SIG-M5 treated with dmso at 0.1 percent for 504 hours (cell line): ENCODE measurements around the gene CARMIL1.

Source experiments
- DNase-seq: peaks from one replicate; lab custom pipeline; 2025; ENCODE audit not compliant: unreplicated experiment; lab: John Stamatoyannopoulos, UW

The CARMIL1 gene

GRCh38 chr6:25332655-25333071 lies 53.5 kb downstream of the CARMIL1 start:
- DNase-seq, result no peak

- no peak for DNase-seq
Measured at GRCh38 chr6:25333471-25333870, 54.3 kb downstream of the CARMIL1 start.

GRCh38 chr6:25334793-25335192 lies 55.6 kb downstream of the CARMIL1 start:
- no peak for DNase-seq

- DNase-seq, result no peak
Measured at GRCh38 chr6:25336996-25337395, 57.8 kb downstream of the CARMIL1 start.

- DNase-seq, result no peak
Measured at GRCh38 chr6:25337431-25337830, 58.3 kb downstream of the CARMIL1 start.

- DNase-seq, result no peak
Measured at GRCh38 chr6:25340431-25341202, 61.4 kb downstream of the CARMIL1 start.

GRCh38 chr6:25341203-25341552 lies 62.0 kb downstream of the CARMIL1 start:
- DNase-seq, result no peak

GRCh38 chr6:25341923-25342619 lies 62.9 kb downstream of the CARMIL1 start:
- DNase-seq, result no peak

- no peak for DNase-seq
Measured at GRCh38 chr6:25342802-25343201, 63.6 kb downstream of the CARMIL1 start.

- no peak for DNase-seq
Measured at GRCh38 chr6:25343984-25344383, 64.8 kb downstream of the CARMIL1 start.

- DNase-seq, result no peak
Measured at GRCh38 chr6:25344827-25345226, 65.7 kb downstream of the CARMIL1 start.

GRCh38 chr6:25346064-25346463 lies 66.9 kb downstream of the CARMIL1 start:
- DNase-seq, result no peak

- no peak for DNase-seq
Measured at GRCh38 chr6:25350573-25350972, 71.4 kb downstream of the CARMIL1 start.

GRCh38 chr6:25351485-25351884 lies 72.3 kb downstream of the CARMIL1 start:
- DNase-seq, result no peak

GRCh38 chr6:25352285-25352684 lies 73.1 kb downstream of the CARMIL1 start:
- DNase-seq, result no peak

GRCh38 chr6:25354078-25354932 lies 75.1 kb downstream of the CARMIL1 start:
- no peak for DNase-seq

GRCh38 chr6:25359191-25359861 lies 80.2 kb downstream of the CARMIL1 start:
- DNase-seq, result no peak

- no peak for DNase-seq
Measured at GRCh38 chr6:25359891-25360290, 80.7 kb downstream of the CARMIL1 start.

GRCh38 chr6:25360621-25361020 lies 81.4 kb downstream of the CARMIL1 start:
- no peak for DNase-seq

GRCh38 chr6:25363427-25363826 lies 84.3 kb downstream of the CARMIL1 start:
- DNase-seq, result no peak

- no peak for DNase-seq
Measured at GRCh38 chr6:25365154-25365553, 86.0 kb downstream of the CARMIL1 start.
